Measurements from ENCODE around the gene PIK3CB.
"Not testable (repeated sequence)": the region's sequence is repeated elsewhere in the genome, so short reads cannot be mapped to it uniquely, and the experiment has no call there.

Gene PIK3CB

GRCh38 chr3:138675393-138675792 is 159.3 kb downstream of the PIK3CB start:
- no peak for DNase-seq

GRCh38 chr3:138673641-138674530 is 160.8 kb downstream of the PIK3CB start:
- peak; percentile 8 for DNase-seq

- no peak for DNase-seq
Observed at GRCh38 chr3:138670407-138670806, 164.3 kb downstream of the PIK3CB start.

GRCh38 chr3:138668107-138668506 is 166.6 kb downstream of the PIK3CB start:
- no peak for DNase-seq

- no peak for DNase-seq
Observed at GRCh38 chr3:138657508-138657907, 177.2 kb downstream of the PIK3CB start.

- DNase-seq = peak; percentile 15
Observed at GRCh38 chr3:138653567-138653966, 181.2 kb downstream of the PIK3CB start.

- DNase-seq = no peak
Observed at GRCh38 chr3:138649134-138649533, 185.6 kb downstream of the PIK3CB start.

- no peak for DNase-seq
Observed at GRCh38 chr3:138646513-138646912, 188.2 kb downstream of the PIK3CB start.

- DNase-seq = no peak
Observed at GRCh38 chr3:138646008-138646407, 188.7 kb downstream of the PIK3CB start.

- DNase-seq = no peak
Observed at GRCh38 chr3:138642927-138643253, 191.8 kb downstream of the PIK3CB start.

GRCh38 chr3:138642226-138642926 is 192.4 kb downstream of the PIK3CB start:
- no peak for DNase-seq

- DNase-seq = no peak
Observed at GRCh38 chr3:138640537-138640936, 194.2 kb downstream of the PIK3CB start.

- no peak for DNase-seq
Observed at GRCh38 chr3:138638641-138639040, 196.1 kb downstream of the PIK3CB start.

- DNase-seq = no peak
Observed at GRCh38 chr3:138629526-138629925, 205.2 kb downstream of the PIK3CB start.

GRCh38 chr3:138625707-138626365 is 208.9 kb downstream of the PIK3CB start:
- no peak for DNase-seq

- DNase-seq = no peak
Observed at GRCh38 chr3:138624518-138624917, 210.2 kb downstream of the PIK3CB start.

GRCh38 chr3:138620431-138620830 is 214.3 kb downstream of the PIK3CB start:
- peak; percentile 81 for DNase-seq

GRCh38 chr3:138615462-138615861 is 219.3 kb downstream of the PIK3CB start:
- DNase-seq = no peak

- DNase-seq = peak; percentile 61
Observed at GRCh38 chr3:138609898-138610266, 224.8 kb downstream of the PIK3CB start.

GRCh38 chr3:138608322-138609135 is 226.2 kb downstream of the PIK3CB start, which contains the start of gene FAIM:
FAIM (plus strand) TSS chr3:138608771; CDS start chr3:138619727, 10,956 bp downstream.
- peak; percentile 87 for DNase-seq

- DNase-seq = not testable (repeated sequence)
Observed at GRCh38 chr3:138604106-138604595, 230.6 kb downstream of the PIK3CB start.

All from NCI-H82 (cell line).